ENCODE data around the gene HJURP.

DNA sequence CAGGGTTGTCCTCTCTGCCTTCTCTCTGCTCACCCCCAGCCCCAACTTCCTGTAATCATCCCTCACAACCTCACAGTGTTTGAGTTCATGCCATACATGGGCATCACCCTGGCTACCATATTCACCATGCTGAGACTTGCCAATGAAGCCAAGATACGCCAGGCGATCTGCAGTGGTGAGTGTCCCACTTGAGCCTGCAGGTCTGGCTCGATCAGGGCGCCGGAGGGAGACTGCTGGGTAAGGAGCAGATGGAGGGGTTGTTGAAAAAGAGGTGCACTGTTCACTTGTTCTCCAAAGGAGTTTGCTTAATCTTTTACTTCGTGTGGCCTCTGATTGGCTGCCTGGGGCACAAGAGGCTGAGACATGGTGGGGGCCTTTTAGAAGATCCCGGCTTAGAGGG, 61.6 kb downstream of the HJURP start:
- TF ChIP-seq CTCF (IDR thresholded peaks at IDR 0.05) (no peak), ZFX (IDR thresholded peaks at IDR 0.05; ENCODE audit: borderline replicate concordance) (no peak)
